Left cardiac atrium (tissue), 4 donors: ENCODE results near the gene TNFRSF1B. TPM values are rescaled to one million over a fixed set of nuclear protein-coding genes. Genes with fewer than 3 reads are reported as not detected.
A peak's percentile ranks its signal among the peaks of the same experiment; 100 is the strongest.

Source experiments
- ATAC-seq, 2 donors: fragments of 200-7000 bp; cut with Tn5 transposase; one replicate each; pipeline ENCODE4 v1.9.1; 2020; ENCODE audit warnings: mild to moderate bottlenecking in 2 of 2, moderate library complexity in 2 of 2
- DNase-seq: peaks from one replicate; pipeline ENCODE4 v3.0.0-alpha.2; 2020
- intact Hi-C, 2 donors: fragments of 100-400 bp; cut with DNase I; formaldehyde crosslinking; loops; one replicate each; pipeline versions ENCODE4 v1.14.1 to v1.15.1; 2022 to 2023
- total RNA-seq, 2 donors: library from RNA; stranded (reverse); fragmentation: NEBNext Ultra II Directional; extraction: Animal tissue kit (Norgen Biotek cat#: 25700); gene quantifications; one replicate each; pipeline ENCODE4 v1.2.1, GENCODE V29; 2021
- donor health status: DM: no; HTN: yes; CAD: no.
- donor health status: DM: no; HTN: yes; CAD: no; lungs with severe emphysema.
- donor health status: DM: yes; HTN: yes; CAD: no.
- donor health status: Dilated cardiomyopathy.

The TNFRSF1B gene
- total RNA-seq, 2 donors from 2014 or later = 28.3 to 28.5 TPM

- no peak for ATAC-seq
- DNase-seq = no peak
- intact Hi-C loops = no loop called here
Measured at GRCh38 chr1:12152113-12152891, 14.5 kb upstream of the TNFRSF1B start.

- peak; percentile 72 for DNase-seq
- peak; percentile 70 to 81 for ATAC-seq
- intact Hi-C loops = no loop called here
Measured at GRCh38 chr1:12153181-12153785, 13.5 kb upstream of the TNFRSF1B start.

- DNase-seq = no peak
Measured at GRCh38 chr1:12155328-12155727, 11.5 kb upstream of the TNFRSF1B start.

GRCh38 chr1:12157366-12158231, 9.2 kb upstream of the TNFRSF1B start:
- ATAC-seq = no peak
- DNase-seq = no peak
- intact Hi-C loops = no loop called here

More at GRCh38 chr1:12155328-12155727, 11.5 kb upstream of the TNFRSF1B start:
- no peak for ATAC-seq
- intact Hi-C loops = no loop called here

GRCh38 chr1:12158357-12159092, 8.3 kb upstream of the TNFRSF1B start:
- no peak for ATAC-seq
- DNase-seq = no peak
- intact Hi-C loops = no loop called here

GRCh38 chr1:12159816-12160215, 7.0 kb upstream of the TNFRSF1B start:
- ATAC-seq (no peak), DNase-seq (no peak)
- intact Hi-C loops = no loop called here

GRCh38 chr1:12161324-12161661, 5.5 kb upstream of the TNFRSF1B start:
- intact Hi-C loops = no loop called here
- ATAC-seq (no peak), DNase-seq (no peak)

GRCh38 chr1:12161662-12162458, 4.9 kb upstream of the TNFRSF1B start:
- intact Hi-C loops = no loop called here
- ATAC-seq = peak; percentile 90 to 94
- peak; percentile 95 for DNase-seq

GRCh38 chr1:12162459-12163137, 4.2 kb upstream of the TNFRSF1B start:
- DNase-seq = no peak
- intact Hi-C loops = no loop called here
- no peak for ATAC-seq

- DNase-seq (no peak), ATAC-seq (no peak)
- intact Hi-C loops = no loop called here
Measured at GRCh38 chr1:12163210-12163609, 3.6 kb upstream of the TNFRSF1B start.

GRCh38 chr1:12164210-12164609, 2.6 kb upstream of the TNFRSF1B start:
- ATAC-seq = no peak
- DNase-seq = no peak
- intact Hi-C loops = no loop called here

GRCh38 chr1:12165342-12165741, 1.4 kb upstream of the TNFRSF1B start:
- intact Hi-C loops = no loop called here
- no peak for DNase-seq

GRCh38 chr1:12167493-12168429, 970 bp downstream of the TNFRSF1B start:
- ATAC-seq = peak; percentile 7 to 31
- intact Hi-C loops = no loop called here
- DNase-seq = no peak

More at GRCh38 chr1:12165342-12165741, 1.4 kb upstream of the TNFRSF1B start:
- ATAC-seq = no peak

GRCh38 chr1:12168451-12169160, 1.8 kb downstream of the TNFRSF1B start:
- intact Hi-C loops = no loop called here
- DNase-seq = peak; percentile 55
- peak; percentile 15 to 35 for ATAC-seq

- ATAC-seq = no peak
- no peak for DNase-seq
- intact Hi-C loops = no loop called here
Measured at GRCh38 chr1:12169442-12170135, 2.8 kb downstream of the TNFRSF1B start.

GRCh38 chr1:12170263-12170671, 3.5 kb downstream of the TNFRSF1B start:
- DNase-seq (no peak), ATAC-seq (no peak)
- intact Hi-C loops = no loop called here
